Stimulated activated CD4-positive, alpha-beta T cell treated with anti-CD3 and anti-CD28 coated beads, Interleukin-4, amount 100 ng/mL, for 1 hour (primary cell): ENCODE data around the gene TOMM40.
"Not testable (repeated sequence)": the region's sequence is repeated elsewhere in the genome, so short reads cannot be mapped to it uniquely, and the experiment has no call there.

Experiments used
- DNase-seq: peaks from one replicate; pipeline ENCODE4 v3.0.0-alpha.2; 2020

TOMM40 gene

DNA sequence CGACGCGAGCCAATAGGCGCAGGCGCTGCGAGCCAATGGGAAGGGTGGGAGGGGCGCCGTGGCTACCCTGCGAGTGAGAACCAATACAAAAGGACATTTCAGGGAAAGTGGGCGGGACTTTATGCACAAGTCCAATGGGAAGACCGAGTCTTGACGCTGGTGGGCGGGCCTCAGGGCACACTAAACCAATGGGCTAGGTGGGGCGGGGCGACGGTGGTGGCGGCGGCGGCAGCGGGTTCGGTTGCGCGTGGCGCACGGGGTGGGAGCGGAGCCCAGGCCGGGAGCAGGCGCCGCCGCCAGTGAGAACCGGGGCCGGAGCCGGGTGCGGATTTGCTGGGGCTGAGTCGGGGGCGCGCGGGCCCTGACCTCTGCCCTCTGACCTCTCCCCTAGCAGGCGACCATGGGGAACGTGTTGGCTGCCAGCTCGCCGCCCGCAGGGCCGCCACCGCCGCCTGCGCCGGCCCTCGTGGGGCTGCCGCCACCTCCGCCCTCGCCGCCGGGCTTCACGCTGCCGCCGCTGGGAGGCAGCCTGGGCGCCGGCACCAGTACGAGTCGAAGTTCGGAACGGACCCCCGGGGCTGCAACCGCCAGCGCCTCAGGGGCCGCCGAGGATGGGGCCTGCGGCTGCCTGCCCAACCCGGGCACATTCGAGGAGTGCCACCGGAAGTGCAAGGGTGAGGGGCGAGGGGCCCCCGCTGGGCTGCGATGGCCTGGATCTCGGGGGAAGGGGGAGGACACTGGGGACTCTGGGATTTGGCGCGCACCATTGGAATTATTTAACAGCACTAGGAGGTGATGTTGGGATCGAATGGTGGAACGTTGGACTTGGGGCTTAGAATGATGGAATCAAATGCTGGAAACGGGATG, at the start of gene TOMM40:
TSS of gene TOMM40 (plus strand) at position 239 of the 867 bp plus-strand sequence. CDS start at position 401, 162 bp downstream.
- DNase-seq: peak; percentile 38

DNA sequence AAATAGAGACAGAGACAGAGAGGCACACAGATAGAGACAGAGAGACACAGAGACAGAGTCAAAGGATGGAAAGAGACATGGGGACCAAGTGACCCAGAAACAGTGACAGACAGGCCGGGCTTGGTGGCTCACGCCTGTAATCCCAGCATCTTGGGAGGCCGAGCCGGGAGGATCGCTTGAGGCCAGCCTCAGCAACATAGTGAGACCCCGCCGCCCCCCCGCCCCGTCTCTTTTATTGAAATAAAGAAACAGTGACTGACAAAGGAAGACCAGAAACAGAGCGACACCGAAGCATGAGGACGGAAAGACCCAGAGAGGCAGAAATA, 45.8 kb upstream of the TOMM40 start:
- DNase-seq: no peak

DNA sequence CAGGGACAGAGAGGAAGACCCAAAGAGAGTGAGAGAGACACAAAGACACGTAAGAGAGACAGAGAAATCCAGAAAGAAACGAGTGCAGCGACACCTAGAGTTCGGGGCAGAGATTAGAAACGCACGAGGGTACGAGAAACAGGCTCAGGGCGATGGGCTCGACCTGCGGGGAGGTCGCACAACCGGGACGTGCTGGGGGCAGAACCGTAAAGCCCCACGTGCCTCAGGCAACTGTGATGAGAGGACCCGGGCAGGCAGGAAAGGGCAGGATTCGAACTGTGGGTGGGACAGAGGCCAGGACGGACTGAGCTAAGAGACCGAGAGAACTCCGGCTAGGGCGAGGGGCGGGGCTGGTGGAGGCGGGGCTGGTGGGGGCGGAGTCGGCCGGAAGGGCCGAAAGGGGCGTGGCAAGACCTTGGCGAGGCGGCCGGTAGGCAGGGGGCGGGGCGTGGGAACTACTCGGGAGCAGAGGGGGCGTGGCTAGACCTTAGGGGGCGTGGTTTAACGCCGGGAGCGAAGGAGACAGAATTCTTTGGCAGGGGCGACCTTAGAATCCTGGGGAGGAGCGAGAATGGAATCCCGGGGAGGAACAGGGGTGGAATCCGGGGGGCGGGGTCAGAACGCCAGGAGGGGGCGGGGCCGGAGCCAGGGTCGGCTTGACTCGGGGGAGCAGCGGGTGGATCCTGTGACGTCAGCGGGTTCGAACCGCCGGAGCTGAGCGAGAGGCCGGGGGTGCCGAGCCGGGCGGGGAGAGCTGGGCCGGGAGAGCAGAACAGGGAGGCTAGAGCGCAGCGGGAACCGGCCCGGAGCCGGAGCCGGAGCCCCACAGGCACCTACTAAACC, 45.2 kb upstream of the TOMM40 start, which contains the start of gene NECTIN2:
TSS of gene NECTIN2 (plus strand) at position 686 of the 843 bp plus-strand sequence. CDS start 229 bp downstream, outside the sequence.
- peak; percentile 83 for DNase-seq

DNA sequence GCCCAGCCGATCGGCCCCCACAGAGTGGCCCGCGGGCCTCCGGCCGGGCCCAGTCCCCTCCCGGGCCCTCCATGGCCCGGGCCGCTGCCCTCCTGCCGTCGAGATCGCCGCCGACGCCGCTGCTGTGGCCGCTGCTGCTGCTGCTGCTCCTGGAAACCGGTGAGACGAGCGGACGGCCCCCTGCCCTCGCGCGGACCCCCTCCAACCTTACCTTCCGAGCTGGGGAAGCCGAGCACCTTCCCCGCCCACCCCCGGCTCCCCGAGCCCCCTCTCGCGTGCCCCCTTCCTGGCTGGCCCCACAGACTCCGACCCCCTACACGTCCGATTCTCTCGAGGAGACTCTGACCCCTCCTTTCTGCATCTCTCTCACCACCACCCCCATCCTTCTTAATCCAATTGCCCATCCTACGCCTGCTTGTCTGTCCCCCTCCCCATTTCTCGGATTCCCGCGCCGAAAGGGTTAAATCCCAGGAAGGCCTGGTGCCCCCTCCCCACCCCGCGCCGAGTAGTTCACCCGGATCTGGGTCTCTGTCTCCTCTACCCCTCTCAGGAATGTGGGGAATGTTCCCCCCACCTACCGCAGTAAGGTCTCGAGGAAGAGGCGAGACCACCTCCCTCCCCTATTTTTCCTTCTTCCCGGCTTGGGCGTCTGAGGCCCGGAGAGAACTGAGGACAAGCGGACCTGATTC, 44.5 kb upstream of the TOMM40 start:
- no peak for DNase-seq

DNA sequence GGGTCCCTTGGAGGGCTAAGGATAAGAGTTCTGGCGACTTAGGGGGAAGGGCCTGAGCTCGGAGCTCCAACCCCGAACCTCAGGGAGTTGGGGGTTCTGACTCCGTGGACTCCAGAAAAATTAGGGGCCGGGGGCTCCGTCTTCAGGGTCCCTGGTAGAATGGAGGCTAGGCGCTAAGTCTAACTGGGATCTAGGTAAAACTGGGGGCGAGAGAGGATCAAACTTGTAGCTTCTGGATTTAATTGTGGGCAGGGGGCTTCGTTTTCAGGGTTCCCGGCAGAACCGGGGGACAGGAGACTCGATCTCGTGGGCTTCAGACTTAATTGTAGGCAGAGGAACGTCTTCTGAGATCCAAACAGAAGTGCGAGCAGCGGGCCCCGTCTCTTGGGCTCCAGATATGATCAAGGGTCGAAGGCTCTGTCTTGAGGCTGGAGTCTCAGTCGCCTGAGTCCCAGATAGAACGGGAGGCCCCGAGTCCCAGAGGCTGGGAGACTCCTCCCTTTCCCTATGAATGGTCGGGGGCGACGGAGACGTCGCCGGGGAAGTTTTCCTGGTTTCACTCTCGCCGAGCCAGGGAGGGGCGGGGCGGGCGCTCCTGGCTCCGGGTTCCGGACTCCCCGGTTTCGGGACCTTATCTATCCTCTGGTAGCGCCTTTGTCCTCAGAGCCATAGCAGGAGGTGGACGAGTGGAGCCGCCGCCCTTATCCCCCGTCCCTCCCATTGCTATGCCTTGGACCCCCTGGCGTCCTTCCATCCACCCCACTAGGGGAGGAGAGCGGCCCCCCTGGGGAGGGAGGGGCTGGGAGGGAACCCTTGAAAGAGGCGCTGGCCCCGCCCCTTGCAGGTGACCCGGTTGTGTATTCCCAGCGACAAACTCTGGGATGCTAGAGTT, 43.7 kb upstream of the TOMM40 start:
- no peak for DNase-seq

DNA sequence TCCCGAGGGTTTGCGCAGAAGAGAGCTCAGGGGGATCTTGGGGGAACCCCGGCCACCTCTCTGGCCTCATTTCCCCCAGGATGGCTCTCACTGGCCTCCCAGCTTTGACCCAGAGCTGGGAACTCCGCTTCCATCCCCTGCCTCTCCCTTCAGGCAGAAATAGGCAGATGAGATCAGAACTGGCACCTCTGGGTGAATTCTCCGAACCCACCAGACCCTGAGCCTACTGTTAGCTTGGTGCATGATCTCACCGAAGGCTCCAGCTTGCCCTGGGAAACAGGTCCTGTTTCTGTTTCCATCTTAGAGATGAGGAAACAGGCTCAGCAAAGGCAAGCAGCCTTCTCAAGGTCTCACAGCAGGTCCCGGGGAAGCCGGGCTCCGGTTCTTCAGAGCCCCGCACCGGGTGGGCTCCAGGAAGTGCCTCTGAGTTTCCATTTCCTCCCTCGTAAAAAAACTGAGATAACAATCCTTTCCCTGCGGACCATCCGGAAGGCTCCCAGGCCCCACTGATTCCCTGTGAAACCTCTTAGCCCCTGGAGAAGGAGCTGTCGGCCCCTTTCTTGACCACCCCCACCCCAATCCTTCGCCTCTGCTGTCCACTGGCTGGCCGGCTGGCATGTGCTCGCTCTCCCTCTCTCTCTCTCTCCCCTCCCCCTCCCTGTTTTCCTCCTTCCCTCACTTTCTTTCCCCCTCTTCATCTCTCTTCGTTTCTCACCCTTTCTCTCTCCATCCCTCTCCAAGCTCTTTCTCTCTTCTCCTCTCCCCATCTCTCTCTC, 42.8 kb upstream of the TOMM40 start:
- DNase-seq: no peak

DNA sequence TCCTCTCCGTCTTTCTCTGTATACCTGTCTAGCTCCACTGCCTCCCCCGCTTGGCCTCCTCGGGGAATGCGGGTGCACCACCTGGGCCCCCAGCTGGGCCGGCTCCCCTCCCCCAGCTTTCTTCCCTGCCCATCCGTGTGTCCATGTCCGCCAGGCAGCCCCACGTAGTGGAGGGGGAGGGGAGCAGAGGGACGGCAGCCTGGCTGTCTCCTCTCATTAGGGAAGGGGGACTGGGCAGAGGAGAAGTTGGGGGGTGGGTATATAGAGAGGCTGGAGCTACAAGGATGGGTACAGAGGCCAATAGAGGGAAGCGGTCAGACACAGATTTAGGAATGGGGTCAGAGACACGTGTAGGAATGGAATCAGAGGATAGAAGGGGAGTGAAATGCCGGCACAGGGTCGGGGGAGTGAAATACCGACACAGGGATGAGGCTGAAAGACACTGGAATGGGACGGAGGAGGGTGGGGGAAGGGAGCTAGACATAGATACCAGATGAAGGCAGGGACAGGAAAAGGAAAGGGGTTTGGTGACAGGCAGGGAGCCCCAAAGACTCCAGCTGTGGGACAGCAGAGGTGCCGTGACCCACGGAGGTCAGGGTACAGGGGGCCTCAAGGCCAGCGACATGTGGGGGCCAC, 42.1 kb upstream of the TOMM40 start:
- DNase-seq: no peak

DNA sequence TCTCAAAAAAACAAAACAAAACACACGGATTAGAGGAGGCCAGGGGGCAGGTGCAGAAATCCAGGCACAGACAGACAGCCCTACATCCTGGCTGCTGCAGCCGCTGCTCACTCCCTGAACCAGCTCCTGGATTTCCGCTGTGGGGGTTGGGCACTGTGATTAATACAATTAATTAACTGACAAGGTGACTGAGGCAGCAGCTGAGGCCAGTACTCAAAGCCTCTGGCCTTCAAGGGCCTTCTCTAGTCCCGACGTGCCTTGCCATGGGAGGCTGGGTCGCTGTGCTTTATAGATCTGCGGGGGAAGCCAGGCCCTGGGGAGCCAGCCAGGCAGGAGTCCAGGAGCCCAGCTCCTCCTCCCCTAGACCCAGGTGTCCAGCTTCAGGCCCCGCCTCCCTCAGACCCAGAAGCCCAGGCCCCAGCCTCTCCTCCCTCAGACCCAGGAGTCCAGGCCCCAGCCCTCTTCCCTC, 40.4 kb upstream of the TOMM40 start:
- no peak for DNase-seq

DNA sequence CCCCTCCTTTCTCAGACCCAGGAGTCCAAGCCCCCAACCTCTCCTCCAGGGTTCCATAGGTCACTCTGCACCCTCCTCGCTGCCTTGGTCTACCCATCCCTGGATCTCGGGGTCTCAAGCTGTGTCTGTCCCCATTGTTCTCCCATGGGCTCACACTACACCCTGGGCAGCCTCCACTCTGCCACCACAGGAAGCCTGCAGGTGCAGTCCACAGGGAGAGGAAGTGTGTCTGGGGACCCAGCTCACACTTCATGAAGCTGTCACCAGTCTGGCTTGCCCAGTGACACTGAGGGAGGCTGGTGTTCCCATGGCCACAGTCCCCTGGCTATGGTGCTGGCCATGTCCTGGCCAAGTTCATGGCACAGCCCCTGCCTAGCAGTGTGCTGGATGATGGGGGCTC, 39.6 kb upstream of the TOMM40 start:
- DNase-seq: no peak

DNA sequence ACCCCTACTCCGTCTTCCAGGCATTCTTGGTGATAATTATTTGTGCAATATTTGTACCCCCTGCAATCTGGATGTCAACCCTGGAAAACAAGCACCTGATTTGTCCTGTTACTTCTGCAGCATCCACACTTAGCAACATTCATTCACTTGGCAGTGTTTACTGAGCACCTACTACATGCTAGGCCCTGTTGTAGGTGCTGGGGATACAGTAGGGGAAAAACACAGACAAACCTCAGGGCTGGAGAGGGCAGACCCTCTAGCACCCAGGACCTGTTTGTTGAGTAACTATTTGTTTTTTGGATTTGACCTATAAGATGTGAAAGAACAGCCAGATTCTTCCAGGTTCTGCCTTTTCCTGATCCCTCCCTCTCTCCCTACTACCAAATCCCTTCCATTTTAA, 35.4 kb upstream of the TOMM40 start:
- no peak for DNase-seq

DNA sequence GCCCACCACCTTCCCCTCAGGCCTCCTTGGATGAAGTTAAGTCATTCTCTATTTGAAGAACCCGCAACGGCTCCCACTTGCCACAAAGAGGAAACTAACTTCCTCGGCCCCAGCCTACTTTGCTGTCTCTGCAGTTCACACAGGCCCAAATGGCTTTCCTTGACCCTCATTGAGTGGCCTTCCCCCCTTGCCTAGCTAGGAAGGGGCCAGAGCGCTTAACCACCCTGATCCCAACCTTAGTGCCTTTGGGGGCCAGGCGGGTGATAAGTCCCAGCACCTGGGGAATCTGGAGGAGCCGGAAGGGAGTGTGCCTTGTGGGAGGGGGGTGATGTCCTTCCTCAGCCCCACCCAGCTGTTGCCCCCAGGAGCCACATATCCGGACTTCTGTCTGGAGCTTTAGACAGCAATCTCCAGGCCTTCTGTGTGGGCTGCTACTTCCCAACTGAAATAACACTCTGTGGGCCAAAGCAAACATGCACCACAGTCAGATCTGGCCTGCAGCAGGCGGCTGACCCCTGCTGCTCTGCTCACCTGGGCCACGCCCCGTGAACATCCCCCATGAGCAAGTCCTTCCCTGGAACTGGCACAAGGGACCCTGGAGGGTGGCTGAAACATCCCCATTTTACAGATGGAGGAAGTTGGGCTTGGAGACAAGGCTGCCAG, 34.5 kb upstream of the TOMM40 start:
- no peak for DNase-seq

DNA sequence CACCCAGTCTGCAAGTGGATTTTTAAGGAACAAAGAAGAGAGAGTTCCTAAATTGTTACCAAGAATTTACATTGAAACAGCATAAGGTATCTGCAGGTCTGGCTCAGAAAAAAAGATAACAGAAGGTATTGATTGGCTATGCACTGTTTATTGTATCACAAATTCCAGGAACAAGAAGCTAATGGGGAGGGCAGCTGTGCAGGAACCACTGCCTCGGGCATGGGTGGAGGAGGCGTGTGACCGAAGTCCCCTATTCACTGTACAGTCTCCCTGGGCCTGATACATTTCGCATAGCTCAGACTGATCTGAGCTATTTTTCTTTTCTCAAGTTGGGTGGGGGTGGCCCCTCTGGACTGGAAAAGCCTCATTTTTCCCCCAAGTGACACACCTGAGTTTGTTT, 33.2 kb upstream of the TOMM40 start:
- no peak for DNase-seq

DNA sequence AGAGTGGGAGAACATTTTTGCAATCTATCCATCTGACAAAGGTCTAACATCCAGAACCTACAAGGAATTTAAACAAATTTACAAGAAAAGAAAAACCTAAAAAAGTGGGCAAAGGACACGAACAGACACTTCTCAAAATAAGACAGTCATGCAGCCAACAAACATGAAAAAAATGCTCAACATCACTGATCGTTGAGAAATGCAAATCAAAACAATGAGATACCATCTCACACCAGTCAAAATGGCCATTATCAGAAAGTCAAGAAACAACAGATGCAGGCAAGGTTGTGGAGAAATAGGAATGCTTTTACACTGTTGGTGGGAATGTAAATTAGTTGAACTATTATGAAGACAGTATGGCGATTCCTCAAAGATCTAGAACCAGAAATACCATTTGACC, 29.5 kb upstream of the TOMM40 start:
- not testable (repeated sequence) for DNase-seq

DNA sequence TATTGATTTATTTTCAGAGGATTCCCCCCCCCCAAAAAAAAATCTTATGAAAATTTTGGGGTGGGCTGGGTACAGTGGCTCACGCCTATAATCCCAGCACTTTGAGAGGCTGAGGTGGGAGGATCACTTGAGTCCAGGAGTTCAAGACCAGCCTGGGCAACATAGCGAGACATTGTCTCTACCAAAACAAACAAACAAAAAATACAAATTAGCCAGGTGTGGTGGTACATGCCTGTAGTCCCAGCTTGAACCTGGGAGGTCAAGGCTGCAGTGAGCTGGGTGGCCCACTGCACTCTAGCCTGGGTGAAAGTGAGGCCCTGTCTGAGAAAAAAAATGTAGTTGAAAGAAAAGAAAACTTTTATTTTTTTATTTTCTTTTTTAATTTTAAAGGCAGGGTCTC, 27.1 kb upstream of the TOMM40 start:
- DNase-seq: no peak

DNA sequence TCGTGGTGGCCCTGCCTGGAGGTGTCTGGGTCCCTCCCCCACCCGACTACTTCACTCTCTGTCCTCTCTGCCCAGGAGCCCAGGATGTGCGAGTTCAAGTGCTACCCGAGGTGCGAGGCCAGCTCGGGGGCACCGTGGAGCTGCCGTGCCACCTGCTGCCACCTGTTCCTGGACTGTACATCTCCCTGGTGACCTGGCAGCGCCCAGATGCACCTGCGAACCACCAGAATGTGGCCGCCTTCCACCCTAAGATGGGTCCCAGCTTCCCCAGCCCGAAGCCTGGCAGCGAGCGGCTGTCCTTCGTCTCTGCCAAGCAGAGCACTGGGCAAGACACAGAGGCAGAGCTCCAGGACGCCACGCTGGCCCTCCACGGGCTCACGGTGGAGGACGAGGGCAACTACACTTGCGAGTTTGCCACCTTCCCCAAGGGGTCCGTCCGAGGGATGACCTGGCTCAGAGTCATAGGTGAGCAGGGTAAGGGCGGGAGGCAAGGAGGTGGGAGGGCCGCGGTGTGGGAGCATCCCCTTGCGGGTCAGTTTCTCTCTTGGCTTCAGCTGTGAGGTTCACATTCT, 25.8 kb upstream of the TOMM40 start:
- no peak for DNase-seq

DNA sequence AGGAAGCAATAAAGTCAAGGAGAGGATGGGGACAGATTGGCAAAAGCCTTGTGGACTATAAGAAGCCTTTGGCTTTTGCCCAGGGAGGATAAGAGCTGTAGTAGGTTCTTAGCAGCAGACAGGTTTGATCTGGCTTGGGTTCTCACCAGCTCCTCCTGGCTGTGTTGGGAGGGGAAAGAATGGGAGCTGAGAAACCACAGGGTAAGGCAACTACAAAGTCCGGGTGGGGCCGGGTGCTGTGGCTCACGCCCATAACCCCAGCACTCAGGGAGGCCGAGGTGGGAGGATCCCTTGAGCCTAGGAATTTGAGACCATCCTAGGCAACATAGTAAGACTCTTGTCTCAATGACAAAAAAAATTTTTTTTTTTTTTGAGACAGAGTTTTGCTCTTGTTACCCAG, 24.4 kb upstream of the TOMM40 start:
- DNase-seq: no peak

DNA sequence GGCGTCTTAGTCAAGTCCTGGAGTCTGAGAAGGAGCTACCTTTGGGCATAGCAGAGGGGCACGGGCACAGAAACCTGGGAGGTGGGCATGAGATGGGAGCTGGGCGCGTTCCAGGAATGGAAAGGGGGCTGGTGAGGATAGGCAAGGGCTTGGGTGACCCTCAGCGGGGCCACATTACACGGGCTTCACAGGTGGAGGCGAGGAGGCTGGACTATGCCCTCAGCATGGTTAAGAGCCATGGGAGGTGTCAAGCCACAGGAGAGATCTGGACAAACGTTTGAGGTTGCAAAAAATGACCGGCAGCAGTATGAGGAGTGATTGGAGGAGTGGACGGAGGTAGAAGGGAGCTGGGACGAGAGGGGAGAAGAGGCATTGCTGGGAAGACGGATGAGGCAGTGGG, 23.5 kb upstream of the TOMM40 start:
- DNase-seq: no peak

DNA sequence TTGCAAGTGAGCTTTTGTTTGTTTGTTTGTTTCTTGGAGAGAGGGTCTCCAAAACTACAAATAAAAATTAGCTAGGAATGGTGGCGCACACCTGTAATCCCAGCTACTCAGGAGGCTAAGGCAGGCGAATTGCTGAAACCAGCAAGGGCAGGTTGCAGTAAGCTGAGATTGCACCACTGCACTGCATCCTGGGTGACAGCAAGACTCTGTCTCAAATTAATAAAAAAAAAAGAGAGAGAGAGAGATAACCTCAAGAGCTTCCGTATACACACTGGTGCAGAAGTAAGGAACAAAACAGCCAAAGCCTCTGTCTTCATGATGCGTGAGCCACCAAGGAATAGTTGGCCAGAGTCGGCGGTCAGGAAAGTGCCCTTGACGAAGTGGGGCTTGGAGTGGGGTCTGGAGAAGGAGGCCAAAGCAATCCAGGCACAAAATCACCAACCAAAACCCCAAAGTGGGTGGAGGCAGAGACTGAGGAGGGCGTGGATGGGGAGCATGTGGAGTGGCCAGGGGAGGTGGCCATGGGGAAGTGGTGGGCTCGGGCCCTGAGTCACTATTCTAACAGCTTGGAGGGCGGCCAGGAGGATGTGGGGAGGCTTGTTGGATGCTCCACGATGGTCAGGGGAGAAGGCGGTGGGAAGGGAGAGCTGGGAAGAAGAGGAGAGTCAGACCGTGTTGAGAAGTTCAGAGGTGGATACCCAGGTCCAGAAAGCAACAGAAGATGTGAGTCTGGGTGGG, 21.2 kb upstream of the TOMM40 start:
- DNase-seq: no peak

DNA sequence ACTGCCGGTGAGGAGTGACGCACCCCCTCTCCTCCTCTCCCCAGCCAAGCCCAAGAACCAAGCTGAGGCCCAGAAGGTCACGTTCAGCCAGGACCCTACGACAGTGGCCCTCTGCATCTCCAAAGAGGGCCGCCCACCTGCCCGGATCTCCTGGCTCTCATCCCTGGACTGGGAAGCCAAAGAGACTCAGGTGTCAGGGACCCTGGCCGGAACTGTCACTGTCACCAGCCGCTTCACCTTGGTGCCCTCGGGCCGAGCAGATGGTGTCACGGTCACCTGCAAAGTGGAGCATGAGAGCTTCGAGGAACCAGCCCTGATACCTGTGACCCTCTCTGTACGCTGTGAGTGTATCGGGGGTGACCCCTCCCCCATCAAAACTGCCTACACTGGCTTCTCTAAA, 19.2 kb upstream of the TOMM40 start:
- DNase-seq: no peak
